DND-41 (cell line): ENCODE data around the gene LRRC39.

Experiments
- ATAC-seq: fragments of 200-7000 bp; cut with Tn5 transposase; 3 replicates; pipeline ENCODE4 v1.9.1; 2021; ENCODE audit warnings: low read depth; ENCODE audit not compliant: insufficient read depth
- DNase-seq: peaks from one replicate; pipeline ENCODE4 v3.0.0-alpha.2; 2020
- H2AFZ ChIP-seq: 2 replicates; pipeline ENCODE4 v1.6.0; 2012; ENCODE audit warnings: low read depth, low read length
- H3K27ac ChIP-seq: 2 replicates; pipeline ENCODE4 v1.5.1; 2012; ENCODE audit warnings: low read length, inconsistent platforms
- H3K27me3 ChIP-seq: fragments of 200-600 bp; sonication (generic); 2 replicates; pipeline ENCODE4 v1.6.0; 2012; ENCODE audit warnings: low read length, mild to moderate bottlenecking, inconsistent platforms; ENCODE audit not compliant: insufficient read depth, poor library complexity
- H3K36me3 ChIP-seq: 2 replicates; pipeline ENCODE4 v1.5.1; 2012; ENCODE audit warnings: low read length, inconsistent platforms; ENCODE audit not compliant: insufficient read depth
- H3K4me1 ChIP-seq: 2 replicates; pipeline ENCODE4 v1.5.1; 2012; ENCODE audit warnings: mild to moderate bottlenecking, low read length; ENCODE audit not compliant: insufficient read depth
- H3K4me2 ChIP-seq: 2 replicates; pipeline ENCODE4 v1.6.0; 2012; ENCODE audit warnings: mild to moderate bottlenecking, moderate library complexity, low read length, inconsistent platforms; ENCODE audit not compliant: insufficient read depth
- H3K4me3 ChIP-seq, 2 experiments: fragments of 200-600 bp in 1 of 2; shearing (Covaris generic) in 1 of 2; 2 replicates each; pipeline ENCODE4 v1.5.1; 2012 to 2016; ENCODE audit warnings: inconsistent platforms in 2 of 2, low read length in 2 of 2, mild to moderate bottlenecking in 2 of 2, low read depth in 1 of 2, moderate library complexity in 1 of 2
- H3K79me2 ChIP-seq: 2 replicates; pipeline ENCODE4 v1.6.0; 2012; ENCODE audit warnings: low read length, inconsistent platforms; ENCODE audit not compliant: insufficient read depth
- H3K9ac ChIP-seq: 2 replicates; pipeline ENCODE4 v1.6.0; 2012; ENCODE audit warnings: low read depth, mild to moderate bottlenecking, inconsistent platforms, low read length, moderate library complexity
- H3K9me3 ChIP-seq: 2 replicates; pipeline ENCODE4 v1.5.1; 2012; ENCODE audit warnings: low read length, moderate library complexity, mild to moderate bottlenecking, inconsistent platforms; ENCODE audit not compliant: insufficient read depth, severe bottlenecking
- H4K20me1 ChIP-seq: 2 replicates; pipeline ENCODE4 v1.6.0; 2012; ENCODE audit warnings: low read length; ENCODE audit not compliant: insufficient read depth
- EZH2 ChIP-seq: IDR thresholded peaks from 3 replicates; pipeline ENCODE4 v1.6.1; 2012; ENCODE audit warnings: borderline replicate concordance, low read depth, mild to moderate bottlenecking, moderate library complexity, low read length, inconsistent platforms; ENCODE audit not compliant: severe bottlenecking
- TF ChIP-seq, protein P1 (sequence below): IDR thresholded peaks from 2 replicates; pipeline ENCODE4 v1.5.1; 2012; ENCODE audit warnings: borderline replicate concordance, low read length, moderate library complexity, mild to moderate bottlenecking; ENCODE audit not compliant: poor library complexity, severe bottlenecking; ENCODE audit errors: extremely low read depth

Gene LRRC39

DNA sequence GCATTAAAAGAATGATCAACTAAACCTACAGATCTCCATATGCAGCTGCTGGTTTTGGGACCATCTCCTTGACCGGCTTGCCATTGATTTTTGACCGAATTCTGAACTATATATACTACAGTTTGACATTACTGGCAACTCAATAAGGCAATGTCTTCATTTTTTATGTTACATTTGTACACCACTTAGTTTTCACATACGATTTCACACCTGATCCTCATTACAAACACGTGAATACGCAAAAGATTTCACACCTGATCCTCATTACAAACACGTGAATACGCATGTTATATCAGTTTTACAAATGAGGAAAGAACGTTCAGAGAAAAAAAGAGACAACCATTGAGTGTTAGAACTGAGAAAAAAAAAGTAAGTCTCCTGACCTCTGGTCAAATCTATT, 46.4 kb downstream of the LRRC39 start:
- Histone ChIP-seq H3K27ac (peak overlapping the region; percentile 92; the same call in 1 of the 2 replicates), H3K27me3 (no peaks in the 10 kb centered on the region), H3K4me3 (peak overlapping the region; percentile 54 to 76), H3K79me2 (peaks cover 93% of the 10 kb centered on the region), H2AFZ (no peak overlapping the region), H3K36me3 (peaks cover 17% of the 10 kb centered on the region), H3K4me2 (peak overlapping the region; percentile 80), H3K4me1 (peaks cover 49% of the 10 kb centered on the region), H3K9ac (peak overlapping the region; percentile 84), H4K20me1 (no peaks in the 10 kb centered on the region; the same call in 1 of the 2 replicates), H3K9me3 (no peaks in the 10 kb centered on the region)
- TF ChIP-seq, protein P1, sequence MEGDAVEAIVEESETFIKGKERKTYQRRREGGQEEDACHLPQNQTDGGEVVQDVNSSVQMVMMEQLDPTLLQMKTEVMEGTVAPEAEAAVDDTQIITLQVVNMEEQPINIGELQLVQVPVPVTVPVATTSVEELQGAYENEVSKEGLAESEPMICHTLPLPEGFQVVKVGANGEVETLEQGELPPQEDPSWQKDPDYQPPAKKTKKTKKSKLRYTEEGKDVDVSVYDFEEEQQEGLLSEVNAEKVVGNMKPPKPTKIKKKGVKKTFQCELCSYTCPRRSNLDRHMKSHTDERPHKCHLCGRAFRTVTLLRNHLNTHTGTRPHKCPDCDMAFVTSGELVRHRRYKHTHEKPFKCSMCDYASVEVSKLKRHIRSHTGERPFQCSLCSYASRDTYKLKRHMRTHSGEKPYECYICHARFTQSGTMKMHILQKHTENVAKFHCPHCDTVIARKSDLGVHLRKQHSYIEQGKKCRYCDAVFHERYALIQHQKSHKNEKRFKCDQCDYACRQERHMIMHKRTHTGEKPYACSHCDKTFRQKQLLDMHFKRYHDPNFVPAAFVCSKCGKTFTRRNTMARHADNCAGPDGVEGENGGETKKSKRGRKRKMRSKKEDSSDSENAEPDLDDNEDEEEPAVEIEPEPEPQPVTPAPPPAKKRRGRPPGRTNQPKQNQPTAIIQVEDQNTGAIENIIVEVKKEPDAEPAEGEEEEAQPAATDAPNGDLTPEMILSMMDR: no peak
- TF ChIP-seq EZH2: no peak
- no peak for ATAC-seq
- no peak for DNase-seq

DNA sequence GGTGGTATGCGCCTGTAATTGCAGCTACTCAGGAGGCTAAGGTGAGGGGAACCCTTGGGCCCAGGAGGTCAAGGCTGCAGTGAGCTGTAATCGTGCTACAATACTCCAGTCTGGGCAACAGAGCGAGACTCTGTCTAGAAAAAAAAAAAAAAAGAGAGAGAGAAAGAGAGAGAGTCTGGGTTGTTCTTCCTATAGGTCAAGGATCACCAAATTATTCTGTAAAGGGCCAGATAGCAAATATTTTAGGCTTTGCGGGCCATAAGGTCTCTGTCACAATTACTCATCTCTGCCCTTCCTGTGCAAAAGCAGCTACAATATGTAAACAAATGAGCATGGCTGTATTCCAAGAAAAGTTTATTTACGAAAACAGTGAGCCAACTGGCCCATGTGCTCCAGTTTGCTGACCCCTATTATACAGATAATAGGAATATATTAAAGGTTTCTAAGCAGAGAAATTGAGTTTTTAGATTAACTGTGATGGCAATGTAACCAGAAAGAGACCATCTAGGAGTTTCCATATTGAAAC, 47.4 kb downstream of the LRRC39 start:
- peak overlapping the region; percentile 80 for H3K4me2 ChIP-seq
- DNase-seq (no peak), ATAC-seq (no peak)
- peaks cover 2% of the 10 kb centered on the region; the same call in 1 of the 2 replicates for H4K20me1 ChIP-seq
- H3K4me3 ChIP-seq: peak overlapping the region in 1 of 2 experiments; percentile 13; a peak in 1 of 4 replicates
- no peaks in the 10 kb centered on the region for H3K9me3 ChIP-seq
- H2AFZ ChIP-seq: no peak overlapping the region
- peaks cover 16% of the 10 kb centered on the region for H3K36me3 ChIP-seq
- no peak overlapping the region for H3K9ac ChIP-seq
- peaks cover 45% of the 10 kb centered on the region for H3K4me1 ChIP-seq
- TF ChIP-seq EZH2: no peak
- TF ChIP-seq, protein P1: no peak
- H3K27ac ChIP-seq: no peak overlapping the region
- peaks cover 99% of the 10 kb centered on the region for H3K79me2 ChIP-seq
- H3K27me3 ChIP-seq: no peaks in the 10 kb centered on the region

DNA sequence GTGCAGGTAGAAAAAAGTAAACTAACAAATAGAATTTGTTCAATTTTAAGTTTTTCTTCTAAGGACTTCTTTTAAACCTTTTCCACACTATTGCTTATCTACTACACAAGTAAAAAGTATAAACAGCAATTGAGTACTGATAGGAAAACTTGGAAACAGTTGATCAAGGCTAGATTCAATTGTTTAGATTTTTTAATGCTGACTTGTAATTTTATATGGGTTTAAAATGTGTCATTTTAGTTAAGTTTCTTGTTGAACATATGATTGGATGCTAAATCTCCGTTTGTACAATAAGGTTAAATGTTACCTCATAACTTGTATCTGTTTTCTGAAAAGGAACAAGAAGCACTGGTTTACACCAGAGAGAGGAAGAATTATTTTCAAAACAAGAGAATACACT, 50.8 kb downstream of the LRRC39 start:
- H3K27ac ChIP-seq: no peak overlapping the region
- H3K4me3 ChIP-seq: no peak overlapping the region
- DNase-seq: no peak
- H3K36me3 ChIP-seq: peaks cover 32% of the 10 kb centered on the region
- no peak for ATAC-seq
- H3K79me2 ChIP-seq: peaks cover 80% of the 10 kb centered on the region
- peaks cover 26% of the 10 kb centered on the region for H3K4me1 ChIP-seq
- H3K4me2 ChIP-seq: no peak overlapping the region
- H3K9ac ChIP-seq: no peak overlapping the region
- no peak overlapping the region for H2AFZ ChIP-seq
- H3K9me3 ChIP-seq: no peaks in the 10 kb centered on the region
- H4K20me1 ChIP-seq: peaks cover 5% of the 10 kb centered on the region; the same call in 1 of the 2 replicates
- TF ChIP-seq, protein P1: no peak
- TF ChIP-seq EZH2: no peak
- no peaks in the 10 kb centered on the region for H3K27me3 ChIP-seq
